Right cardiac atrium (tissue), 5 donors: ENCODE measurements around the gene ZMYM2. TPM values are rescaled to one million over a fixed set of nuclear protein-coding genes. Genes with fewer than 3 reads are reported as not detected.

Experiments used
- ATAC-seq, 2 donors: fragments of 200-7000 bp; cut with Tn5 transposase; one replicate each; pipeline versions ENCODE4 v1.8.0 to v1.9.1; 2020; ENCODE audit warnings: moderate library complexity in 2 of 2, mild to moderate bottlenecking in 1 of 2
- DNase-seq, 3 donors: peaks; one replicate each; pipeline ENCODE4 v3.0.0-alpha.2; 2020
- H3K27ac ChIP-seq: one replicate; pipeline ENCODE4 v1.5.1; 2013; ENCODE audit warnings: mild to moderate bottlenecking, low read length, control low read depth, moderate library complexity
- H3K27me3 ChIP-seq: one replicate; pipeline ENCODE4 v1.6.1; 2013; ENCODE audit not compliant: control insufficient read depth, insufficient read depth
- H3K4me1 ChIP-seq: one replicate; pipeline ENCODE4 v1.6.1; 2013; ENCODE audit warnings: low read length; ENCODE audit not compliant: control insufficient read depth, insufficient read depth
- H3K4me3 ChIP-seq: one replicate; pipeline ENCODE4 v1.5.1; 2013; ENCODE audit warnings: low read length, control low read depth
- H3K9me3 ChIP-seq: one replicate; pipeline ENCODE4 v1.6.1; 2013; ENCODE audit warnings: low read length; ENCODE audit not compliant: control insufficient read depth
- WGBS: extraction: QIAGEN DNeasy Blood & Tissue Kit; methylation state at CpG from one replicate; pipeline ENCODE4 v1.1.7; 2013; 5-methylcytosine and 5-hydroxymethylcytosine counted together
- intact Hi-C, 4 donors: fragments of 100-400 bp; cut with DNase I; formaldehyde crosslinking; loops; one replicate each; pipeline versions ENCODE4 v1.11.0 to v1.14.0; 2022 to 2023
- long read RNA-seq, 4 donors: library from polyadenylated mRNA; unstranded; transcript quantifications; one replicate each; pipeline ENCODE4 v2.0.0, GENCODE V29; 2020 to 2021
- polyA plus RNA-seq: library from polyadenylated mRNA; stranded (reverse); fragments of 200-250 nt; gene quantifications from one replicate; pipeline ENCODE4 v1.2.3, GENCODE V29; 2013
- total RNA-seq, 4 donors: library from RNA; stranded (reverse); fragmentation: NEBNext Ultra II Directional; extraction: Animal tissue kit (Norgen Biotek cat#: 25700); gene quantifications; one replicate each; pipeline ENCODE4 v1.2.1, GENCODE V29; 2021
- donor health status: healthy with polysubstance abuse.
- donor health status: DM: no; HTN: yes; CAD: no.
- donor health status: DM: no; HTN: no; CAD: no.
- donor health status: DM: no; HTN: yes; CAD: no; lungs with severe emphysema.
- donor health status: DM: yes; HTN: yes; CAD: no.

Gene ZMYM2
- total RNA-seq (10 to 100 TPM; 52.6 to 71.4 (median 58.0) TPM), polyA plus RNA-seq (17.2 TPM)
- long read RNA-seq, donor 1, full-length matches to known transcripts, result 3 of 28 reads
- long read RNA-seq, donor 1, partial matches to known transcripts, result 12 of 28 reads
- long read RNA-seq, donor 1, other reads (novel, unspliced or antisense), result 13 of 28 reads
- long read RNA-seq, donor 2, partial matches to known transcripts, result 5 of 13 reads
- long read RNA-seq, donor 2, other reads (novel, unspliced or antisense), result 8 of 13 reads
- long read RNA-seq, donor 3, full-length matches to known transcripts, result 6 of 58 reads
- long read RNA-seq, donor 3, partial matches to known transcripts, result 38 of 58 reads
- long read RNA-seq, donor 3, other reads (novel, unspliced or antisense), result 14 of 58 reads
- long read RNA-seq, donor 4, full-length matches to known transcripts, result 2 of 9 reads
- long read RNA-seq, donor 4, partial matches to known transcripts, result 4 of 9 reads
- long read RNA-seq, donor 4, other reads (novel, unspliced or antisense), result 3 of 9 reads

- intact Hi-C loops, result loop anchor here in 1 of 4 donors (5.0 kb wide), 1 partner anchor 96 kb away; the partner anchor contains the start of gene ZMYM5
- Histone ChIP-seq H3K27me3 (no peaks in the 10 kb centered on the region), H3K4me1 (no peaks in the 10 kb centered on the region), H3K9me3 (no peaks in the 10 kb centered on the region), H3K4me3 (peak within 1 kb of the TSS; percentile 95), H3K27ac (peak within 1 kb of the TSS; percentile 99)
- peak; percentile 97 to 98 for ATAC-seq
- under 1% methylated on average over 112 of the region's 112 CpGs for WGBS
- DNase-seq, result peak; percentile 99 to 100 (median 100)
Observed at GRCh38 chr13:19958155-19959111, at the start of gene ZMYM2. Gene ZMYM2 (plus strand): TSS chr13:19958727. CDS start chr13:19993073, 34,346 bp downstream.

GRCh38 chr13:19910336-19911072, 48.0 kb upstream of the ZMYM2 start:
- H3K27me3 ChIP-seq, result no peaks in the 10 kb centered on the region
- H3K9me3 ChIP-seq, result no peaks in the 10 kb centered on the region
- ATAC-seq, result no peak
- intact Hi-C loops, result no loop called here
- WGBS, result 85% methylated on average over 9 of the region's 9 CpGs
- no peaks in the 10 kb centered on the region for H3K4me1 ChIP-seq
- no peak for DNase-seq
- no peak overlapping the region for H3K27ac ChIP-seq
- no peak overlapping the region for H3K4me3 ChIP-seq

- no peak for ATAC-seq
- 37% methylated on average over 4 of the region's 4 CpGs for WGBS
- Histone ChIP-seq H3K4me1 (no peaks in the 10 kb centered on the region), H3K27ac (no peak overlapping the region), H3K4me3 (no peak overlapping the region), H3K27me3 (no peaks in the 10 kb centered on the region), H3K9me3 (no peaks in the 10 kb centered on the region)
- no peak for DNase-seq
- intact Hi-C loops, result no loop called here
Observed at GRCh38 chr13:19927117-19927748, 31.3 kb upstream of the ZMYM2 start.

- Histone ChIP-seq H3K4me1 (no peaks in the 10 kb centered on the region), H3K27ac (no peak overlapping the region), H3K27me3 (no peaks in the 10 kb centered on the region), H3K9me3 (no peaks in the 10 kb centered on the region), H3K4me3 (no peak overlapping the region)
- DNase-seq (no peak), ATAC-seq (no peak)
- intact Hi-C loops, result no loop called here
- WGBS, result 95% methylated on average over 1 of the region's 1 CpG
Observed at GRCh38 chr13:19940106-19940505, 18.4 kb upstream of the ZMYM2 start.

- H3K9me3 ChIP-seq, result no peaks in the 10 kb centered on the region
- DNase-seq, result no peak
- ATAC-seq, result no peak
- no peaks in the 10 kb centered on the region for H3K4me1 ChIP-seq
- intact Hi-C loops, result no loop called here
- no peaks in the 10 kb centered on the region for H3K27me3 ChIP-seq
- H3K4me3 ChIP-seq, result no peak overlapping the region
- no peak overlapping the region for H3K27ac ChIP-seq
- WGBS, result 79% methylated on average over 7 of the region's 7 CpGs
Observed at GRCh38 chr13:19950374-19950773, 8.2 kb upstream of the ZMYM2 start.

GRCh38 chr13:19952850-19953249, 5.7 kb upstream of the ZMYM2 start:
- intact Hi-C loops, result no loop called here
- DNase-seq, result no peak
- Histone ChIP-seq H3K27me3 (no peaks in the 10 kb centered on the region), H3K9me3 (no peaks in the 10 kb centered on the region), H3K27ac (no peak overlapping the region), H3K4me1 (no peaks in the 10 kb centered on the region), H3K4me3 (no peak overlapping the region)
- no peak for ATAC-seq

GRCh38 chr13:19955873-19956559, 2.5 kb upstream of the ZMYM2 start:
- ATAC-seq, result no peak
- Histone ChIP-seq H3K4me1 (no peaks in the 10 kb centered on the region), H3K27ac (no peak overlapping the region), H3K9me3 (no peaks in the 10 kb centered on the region), H3K4me3 (no peak overlapping the region), H3K27me3 (no peaks in the 10 kb centered on the region)
- WGBS, result 94% methylated on average over 4 of the region's 4 CpGs
- intact Hi-C loops, result loop anchor here in 1 of 4 donors (5.0 kb wide), 1 partner anchor 94 kb away; the partner anchor contains the start of gene ZMYM5
- DNase-seq, result no peak

- peak overlapping the region; percentile 78 for H3K27ac ChIP-seq
- peak overlapping the region; percentile 70 for H3K4me3 ChIP-seq
- ATAC-seq, result peak; percentile 8 to 28
- whole genome bisulfite sequencing, result 1% methylated on average over 65 of the region's 65 CpGs
- H3K9me3 ChIP-seq, result no peaks in the 10 kb centered on the region
- DNase-seq, result peak; percentile 79 to 89 (median 85)
- H3K4me1 ChIP-seq, result no peaks in the 10 kb centered on the region
- intact Hi-C loops, result loop anchor here in 1 of 4 donors (5.0 kb wide), 1 partner anchor 95 kb away; the partner anchor contains the start of gene ZMYM5
- no peaks in the 10 kb centered on the region for H3K27me3 ChIP-seq
Observed at GRCh38 chr13:19957320-19958154, 990 bp upstream of the ZMYM2 start.
